Retinal pigment epithelial cell (primary cell): ENCODE results near the gene SIL1.
A peak's percentile ranks its signal among the peaks of the same experiment; 100 is the strongest.

ENCODE experiments used
- DNase-seq: peaks from one replicate; pipeline ENCODE4 v3.0.0-alpha.2; 2010; ENCODE audit warnings: low read depth
- H3K4me3 ChIP-seq: 2 replicates; pipeline ENCODE4 v1.5.1; 2011; ENCODE audit warnings: mild to moderate bottlenecking, low read length, control low read depth, moderate library complexity
- TF ChIP-seq, protein P1 (sequence below): conservative IDR thresholded peaks from 2 replicates; pipeline ENCODE4 v1.5.1; 2011; ENCODE audit warnings: low read depth, low read length, control low read depth, inconsistent platforms

The SIL1 gene

DNA sequence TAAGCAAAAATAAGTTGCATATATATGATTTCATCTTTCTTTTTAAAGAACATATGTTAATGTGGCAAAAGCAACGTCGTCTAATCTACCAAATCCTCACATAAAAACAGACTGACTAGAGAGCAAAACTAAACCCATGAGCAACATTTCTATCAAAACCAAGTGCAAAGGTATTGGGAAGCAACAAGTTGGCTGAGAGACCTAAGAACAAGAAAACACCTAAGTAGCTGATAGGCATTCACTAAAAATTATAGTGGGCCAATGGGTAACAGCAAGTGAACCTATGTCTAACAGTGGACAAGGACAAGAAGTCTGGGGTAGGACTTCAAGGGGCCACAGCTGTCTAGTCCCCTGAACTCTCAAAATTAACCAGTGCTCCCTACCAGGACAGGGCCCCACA lies 130.1 kb downstream of the SIL1 start:
- TF ChIP-seq, protein P1, sequence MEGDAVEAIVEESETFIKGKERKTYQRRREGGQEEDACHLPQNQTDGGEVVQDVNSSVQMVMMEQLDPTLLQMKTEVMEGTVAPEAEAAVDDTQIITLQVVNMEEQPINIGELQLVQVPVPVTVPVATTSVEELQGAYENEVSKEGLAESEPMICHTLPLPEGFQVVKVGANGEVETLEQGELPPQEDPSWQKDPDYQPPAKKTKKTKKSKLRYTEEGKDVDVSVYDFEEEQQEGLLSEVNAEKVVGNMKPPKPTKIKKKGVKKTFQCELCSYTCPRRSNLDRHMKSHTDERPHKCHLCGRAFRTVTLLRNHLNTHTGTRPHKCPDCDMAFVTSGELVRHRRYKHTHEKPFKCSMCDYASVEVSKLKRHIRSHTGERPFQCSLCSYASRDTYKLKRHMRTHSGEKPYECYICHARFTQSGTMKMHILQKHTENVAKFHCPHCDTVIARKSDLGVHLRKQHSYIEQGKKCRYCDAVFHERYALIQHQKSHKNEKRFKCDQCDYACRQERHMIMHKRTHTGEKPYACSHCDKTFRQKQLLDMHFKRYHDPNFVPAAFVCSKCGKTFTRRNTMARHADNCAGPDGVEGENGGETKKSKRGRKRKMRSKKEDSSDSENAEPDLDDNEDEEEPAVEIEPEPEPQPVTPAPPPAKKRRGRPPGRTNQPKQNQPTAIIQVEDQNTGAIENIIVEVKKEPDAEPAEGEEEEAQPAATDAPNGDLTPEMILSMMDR: no peak
- DNase-seq: no peak
- no peak overlapping the region for H3K4me3 ChIP-seq

DNA sequence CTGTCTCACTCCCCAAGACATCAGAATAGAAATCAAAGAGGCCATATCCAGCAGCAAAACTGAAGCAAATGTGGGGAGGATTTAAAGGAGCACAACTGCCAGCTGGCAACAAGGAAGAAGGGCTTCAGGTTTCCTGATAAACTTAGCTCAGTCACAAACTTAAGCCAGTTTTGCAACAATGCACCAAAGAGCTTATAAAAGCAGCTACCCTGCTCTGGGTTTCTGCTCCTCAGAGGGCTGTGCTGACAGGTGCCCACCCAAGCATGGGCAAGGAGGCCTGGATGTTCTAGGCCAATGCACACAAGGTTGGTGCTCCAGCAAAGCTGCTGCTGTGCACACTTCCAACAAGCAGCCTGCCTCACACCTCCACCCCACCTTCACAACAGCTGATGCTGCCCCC lies 132.9 kb downstream of the SIL1 start:
- DNase-seq: no peak
- TF ChIP-seq, protein P1: no peak
- no peak overlapping the region for H3K4me3 ChIP-seq

DNA sequence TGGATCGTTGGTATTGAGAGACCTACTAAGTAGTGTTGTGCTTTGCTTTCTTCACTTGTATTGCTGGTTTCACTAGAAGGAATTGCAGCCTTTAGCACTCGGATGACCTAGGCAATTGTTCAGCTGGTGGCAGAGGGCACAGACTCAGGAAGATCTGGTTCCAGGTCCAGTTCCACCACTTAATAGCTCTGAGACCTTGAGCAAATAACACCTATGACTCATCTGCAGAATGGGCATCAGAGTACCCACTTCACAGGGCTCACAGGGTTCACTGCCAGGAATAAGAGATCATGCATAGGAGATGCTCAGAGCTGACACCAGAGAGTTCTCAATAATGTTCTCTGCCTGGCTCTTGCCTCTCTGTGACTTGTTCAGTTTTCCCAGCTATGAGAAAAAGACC lies 133.6 kb downstream of the SIL1 start:
- DNase-seq: no peak
- TF ChIP-seq, protein P1: no peak
- H3K4me3 ChIP-seq: no peak overlapping the region

DNA sequence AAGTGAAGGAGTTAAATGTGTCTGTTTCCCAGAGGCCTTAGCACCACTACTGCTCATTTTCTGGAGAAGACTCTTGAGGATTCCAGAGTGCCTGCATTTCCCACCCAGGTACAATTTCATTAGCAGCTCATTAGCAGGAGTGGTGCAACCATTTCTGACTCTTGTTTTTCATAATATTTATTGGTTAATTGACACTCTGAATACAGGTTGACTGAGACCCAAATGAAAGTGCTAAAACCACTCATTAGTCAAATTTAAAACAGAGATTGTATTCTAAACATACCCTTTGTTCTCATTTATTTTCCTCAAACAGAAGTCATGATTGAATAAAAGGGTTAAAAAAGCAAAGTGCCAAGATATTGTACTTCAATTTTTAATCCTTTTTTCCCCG lies 134.5 kb downstream of the SIL1 start:
- no peak overlapping the region for H3K4me3 ChIP-seq
- DNase-seq: no peak
- TF ChIP-seq, protein P1: no peak

DNA sequence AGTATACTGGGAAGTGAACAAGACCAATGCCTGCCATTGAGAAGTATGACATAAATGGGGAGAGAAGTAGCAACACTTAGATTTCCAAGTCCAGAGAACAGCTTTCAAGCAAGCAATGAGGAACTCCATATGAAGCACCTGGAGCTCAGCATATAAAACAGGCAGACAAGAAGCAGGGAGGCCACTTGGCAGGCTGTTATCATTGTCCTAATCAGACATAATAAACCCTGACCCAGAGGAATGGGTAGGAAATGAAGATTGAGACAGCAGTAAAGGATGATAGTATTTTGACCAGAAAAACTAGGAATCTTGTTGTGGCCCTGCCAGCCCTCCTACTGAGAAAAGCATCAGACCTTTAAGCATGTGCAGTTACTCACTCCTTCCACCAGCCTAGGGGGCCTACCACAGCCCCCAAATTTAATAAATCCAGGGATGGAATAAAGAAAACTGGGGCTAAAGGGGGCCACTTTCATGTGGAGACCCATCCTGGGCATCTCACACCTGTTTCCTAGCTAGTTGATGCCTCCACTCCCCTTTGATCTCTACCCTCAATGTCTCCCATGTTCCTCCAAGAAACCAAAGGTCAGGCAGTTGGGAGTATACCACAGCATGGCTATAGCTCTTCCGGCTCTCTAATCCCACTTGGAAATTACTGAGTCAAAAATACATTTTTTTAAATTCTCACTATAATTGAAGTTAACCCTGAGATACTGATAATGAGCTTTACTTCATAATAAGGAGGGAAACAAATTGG lies 135.1 kb downstream of the SIL1 start:
- no peak overlapping the region for H3K4me3 ChIP-seq
- DNase-seq: no peak
- TF ChIP-seq, protein P1: no peak

DNA sequence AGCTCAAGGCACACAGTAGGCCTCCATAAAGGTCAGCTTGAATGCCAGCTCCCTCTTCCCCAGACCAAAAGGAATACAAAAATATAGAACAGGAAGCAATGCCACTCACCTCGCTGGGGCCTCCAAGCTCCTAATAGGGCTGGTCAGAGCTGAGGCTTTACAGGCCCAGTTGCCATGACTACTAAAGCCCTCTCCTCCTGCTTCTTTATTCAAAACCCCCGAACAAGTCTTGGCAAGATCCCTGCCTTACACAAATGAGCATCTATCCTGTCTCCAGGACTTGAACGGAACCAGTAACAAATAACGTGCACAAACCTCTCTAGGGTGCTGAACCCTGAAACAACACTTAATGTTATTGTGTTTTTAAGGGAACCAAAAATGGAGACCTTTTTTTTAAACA lies 136.3 kb downstream of the SIL1 start:
- DNase-seq: peak; percentile 64
- no peak overlapping the region for H3K4me3 ChIP-seq
- TF ChIP-seq, protein P1: no peak

DNA sequence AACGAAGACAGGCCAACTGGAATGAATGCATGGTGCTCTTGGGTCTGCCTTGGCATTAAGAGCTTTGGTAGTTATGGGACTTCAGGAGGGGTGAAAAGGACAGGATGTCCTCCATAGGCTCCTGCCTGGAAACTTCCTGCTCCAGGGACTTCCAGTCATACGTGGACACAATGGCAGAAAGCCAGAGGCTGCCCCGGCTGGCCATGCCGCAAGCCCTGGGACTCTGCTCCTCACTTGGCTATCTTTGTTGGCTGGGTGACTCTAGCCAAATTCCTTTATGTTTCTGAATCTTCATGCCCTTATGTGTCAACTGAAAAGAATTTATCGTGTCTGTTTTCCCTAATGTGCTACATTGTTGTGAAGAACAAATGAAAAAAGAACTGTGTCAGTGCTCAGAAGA lies 136.9 kb downstream of the SIL1 start:
- TF ChIP-seq, protein P1: no peak
- DNase-seq: peak; percentile 30
- no peak overlapping the region for H3K4me3 ChIP-seq
